Stimulated activated CD4-positive, alpha-beta T cell treated with anti-CD3 and anti-CD28 coated beads, Interleukin-2, amount 100 ng/mL, for 24 hours (primary cell): ENCODE measurements around the gene KLHL24.
"Not testable (repeated sequence)": the region's sequence is repeated elsewhere in the genome, so short reads cannot be mapped to it uniquely, and the experiment has no call there.

Experiments used
- DNase-seq, 2 donors: peaks; one replicate each; pipeline ENCODE4 v3.0.0-alpha.2; 2020

The KLHL24 gene

DNA sequence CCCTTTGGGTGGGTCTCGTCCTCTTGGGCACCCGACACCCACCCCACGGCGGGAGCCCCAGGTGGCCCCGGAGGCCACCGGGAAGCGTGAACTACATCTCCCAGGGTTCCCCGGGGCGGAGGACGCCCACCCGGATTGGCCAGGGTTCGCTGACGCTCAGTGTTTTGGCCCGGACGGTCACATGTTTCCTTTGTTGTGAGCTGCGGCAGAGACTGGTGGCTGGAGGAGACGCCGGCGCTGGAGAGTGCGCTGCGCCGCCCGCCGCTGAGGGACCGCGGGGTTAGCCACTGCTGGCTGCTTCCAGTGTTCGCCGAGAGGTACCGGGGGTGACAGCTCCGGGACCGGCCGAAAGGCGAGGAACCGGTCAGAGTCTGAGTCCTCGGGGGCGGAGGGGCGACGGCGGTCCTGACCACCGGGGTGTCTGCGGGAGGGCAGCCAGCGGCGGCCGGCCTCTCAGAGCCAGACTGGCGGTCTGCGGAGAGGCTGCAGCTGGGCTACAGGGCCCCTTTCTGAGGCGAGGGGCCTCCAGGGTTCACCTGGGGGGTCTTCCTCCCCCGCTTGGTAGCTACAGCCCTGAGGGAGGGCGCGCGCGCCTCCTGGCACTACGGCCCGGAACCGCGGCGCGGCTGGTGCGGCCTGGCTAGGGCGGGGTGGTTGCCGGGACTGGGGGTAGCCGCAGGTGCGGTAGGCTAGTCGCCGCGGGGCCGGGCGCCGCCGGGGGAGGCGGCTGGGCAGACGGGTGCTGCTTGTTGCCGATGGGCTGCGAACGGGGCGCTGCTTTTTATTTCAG is at the start of gene KLHL24:
TSS of gene KLHL24 (plus strand) at position 193 of the 790 bp plus-strand sequence. CDS start 14,734 bp downstream, outside the sequence.
- DNase-seq: peak; percentile 90 to 91

GRCh38 chr3:183586477-183586876 is 48.9 kb upstream of the KLHL24 start:
- DNase-seq: no peak

GRCh38 chr3:183587336-183587735 is 48.1 kb upstream of the KLHL24 start:
- no peak for DNase-seq

DNA sequence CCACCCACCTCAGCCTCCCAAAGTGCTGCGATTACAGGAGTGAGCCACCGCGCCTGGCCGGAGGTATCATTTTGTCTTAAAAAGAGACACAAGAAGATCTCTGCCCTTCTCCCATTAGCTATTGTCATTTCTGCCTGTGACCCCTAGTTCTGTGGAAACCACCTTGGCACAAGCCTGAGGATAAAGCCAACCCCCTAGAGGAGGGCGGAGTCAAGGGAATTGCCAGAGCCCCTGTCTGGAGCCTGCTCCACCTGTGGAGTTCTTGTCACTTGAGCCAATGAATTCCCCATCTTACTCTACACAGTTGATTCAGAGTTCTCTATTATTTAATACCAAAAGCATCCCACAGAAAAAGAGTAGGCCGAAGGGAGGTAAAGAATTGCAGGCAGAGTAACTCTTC is 45.0 kb upstream of the KLHL24 start:
- no peak for DNase-seq

GRCh38 chr3:183591881-183592521 is 43.4 kb upstream of the KLHL24 start:
- DNase-seq: no peak

DNA sequence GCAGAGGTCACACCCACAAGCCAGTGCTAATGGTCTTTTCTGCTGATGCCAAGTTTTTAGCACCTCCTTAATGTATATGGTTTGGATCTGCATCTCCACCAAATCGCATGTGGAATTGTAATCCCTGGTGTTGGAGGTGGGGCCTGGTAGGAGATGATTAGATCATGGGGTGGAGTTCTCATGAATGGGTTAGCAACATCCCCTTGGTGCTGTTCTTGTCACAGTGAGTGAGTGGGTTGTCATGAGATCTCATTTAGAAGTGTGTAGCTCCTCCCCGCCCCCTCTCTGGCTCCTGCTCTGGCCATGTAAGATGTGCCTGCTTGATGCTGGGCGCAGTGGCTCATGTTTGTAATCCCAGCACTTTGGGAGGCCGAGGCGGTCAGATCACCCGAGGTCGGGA is 42.6 kb upstream of the KLHL24 start:
- DNase-seq: no peak

- no peak for DNase-seq
These were observed 40.8 kb upstream of the KLHL24 start for GRCh38 chr3:183594636-183595035.

DNA sequence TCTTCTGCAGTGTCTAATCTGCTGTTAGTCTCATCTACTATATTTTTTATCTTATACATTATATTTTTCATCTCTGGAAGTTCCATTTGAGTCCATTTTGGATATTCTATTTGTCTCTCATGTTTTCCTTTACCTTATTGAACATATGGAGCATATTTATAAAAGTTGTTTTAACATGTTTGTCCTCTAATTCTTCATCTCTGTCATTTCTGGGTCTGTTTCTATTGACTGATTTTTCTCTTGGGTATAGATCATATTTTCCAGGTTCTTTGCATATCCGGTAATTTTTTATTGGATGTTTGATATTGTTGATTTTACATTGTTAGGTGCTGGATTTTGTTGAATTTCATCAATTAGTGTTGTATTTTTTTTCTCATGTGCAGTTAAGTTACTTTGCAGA is 37.5 kb upstream of the KLHL24 start:
- no peak for DNase-seq

DNA sequence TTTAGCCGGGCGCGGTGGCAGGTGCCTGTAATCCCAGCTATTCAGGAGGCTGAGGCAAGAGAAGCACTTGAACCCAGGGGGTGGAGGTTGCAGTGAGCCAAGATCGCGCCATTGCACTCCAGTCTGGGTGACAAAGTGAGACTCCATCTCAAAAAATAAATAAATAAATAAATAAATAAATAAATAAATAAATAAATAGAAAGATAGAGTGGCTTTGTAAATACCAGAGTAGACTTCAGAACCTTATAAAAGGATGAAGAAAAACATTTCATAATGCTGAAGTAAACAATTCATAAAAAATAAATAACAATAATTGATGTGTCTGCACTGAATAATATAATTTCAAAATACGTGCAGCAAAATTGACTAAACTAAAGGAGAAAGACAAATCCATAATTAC is 24.1 kb upstream of the KLHL24 start:
- DNase-seq: not testable (repeated sequence)

GRCh38 chr3:183613366-183614285 is 21.8 kb upstream of the KLHL24 start:
- DNase-seq: no peak

DNA sequence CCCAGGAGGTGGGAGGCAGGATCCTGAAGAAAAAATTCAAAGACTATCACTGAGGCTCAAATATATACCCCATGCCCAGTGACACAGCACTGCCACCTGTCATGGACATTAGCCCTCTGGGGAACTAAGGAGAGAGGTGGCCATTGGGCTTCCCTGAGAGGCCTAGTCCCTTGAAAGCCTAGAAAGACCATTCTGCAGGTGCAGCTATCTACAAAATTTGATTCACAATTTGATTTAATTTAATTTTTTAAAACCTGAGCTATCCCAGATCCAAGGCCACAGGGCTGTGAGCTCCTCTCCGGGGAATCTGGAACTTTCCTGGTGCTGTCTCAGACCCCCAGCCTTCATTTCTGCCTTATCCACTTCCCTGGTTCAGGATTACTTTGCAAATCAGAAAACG is 16.9 kb upstream of the KLHL24 start:
- DNase-seq: no peak

DNA sequence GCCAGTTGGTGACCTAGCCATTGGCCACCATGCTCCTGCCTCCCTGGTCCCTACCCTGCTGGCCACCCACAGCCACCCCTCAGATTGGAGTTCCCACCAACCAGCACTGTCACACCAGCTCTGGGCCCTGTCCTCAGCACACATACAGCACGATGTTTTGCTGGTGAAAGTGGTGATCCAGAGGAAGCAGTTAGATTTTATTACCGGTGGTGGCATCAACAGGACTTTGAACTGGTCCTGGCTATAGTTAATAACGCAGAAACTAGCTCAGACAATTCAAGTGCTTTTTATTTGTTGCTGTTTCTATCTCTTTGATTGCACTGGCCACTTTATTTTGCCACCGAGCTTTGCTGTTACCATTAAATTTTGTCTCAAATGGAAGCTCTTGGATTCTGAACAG is 16.4 kb upstream of the KLHL24 start:
- no peak for DNase-seq

- DNase-seq: no peak
These were observed 15.7 kb upstream of the KLHL24 start for GRCh38 chr3:183619624-183620251.

DNA sequence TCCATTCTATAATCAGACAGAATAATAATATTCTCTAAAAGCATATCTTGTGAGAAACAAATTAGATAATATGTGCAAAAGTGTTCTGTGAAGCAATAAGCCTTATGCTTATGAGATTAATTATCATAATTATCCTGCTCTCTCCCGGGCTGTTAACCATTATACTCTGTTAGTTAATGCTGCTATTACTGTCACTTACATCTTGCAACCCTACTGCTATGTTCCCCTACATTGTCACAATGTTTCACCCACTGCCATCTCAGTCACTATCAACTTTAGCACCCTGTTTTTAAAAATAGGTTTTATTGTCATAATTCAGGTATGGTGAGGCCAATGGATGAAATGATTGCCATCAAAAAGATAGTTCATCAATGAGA is 15.2 kb upstream of the KLHL24 start:
- DNase-seq: no peak

GRCh38 chr3:183622473-183622872 is 12.9 kb upstream of the KLHL24 start:
- DNase-seq: not testable (repeated sequence)

- no peak for DNase-seq
These were observed 8.4 kb upstream of the KLHL24 start for GRCh38 chr3:183626877-183627594.

DNA sequence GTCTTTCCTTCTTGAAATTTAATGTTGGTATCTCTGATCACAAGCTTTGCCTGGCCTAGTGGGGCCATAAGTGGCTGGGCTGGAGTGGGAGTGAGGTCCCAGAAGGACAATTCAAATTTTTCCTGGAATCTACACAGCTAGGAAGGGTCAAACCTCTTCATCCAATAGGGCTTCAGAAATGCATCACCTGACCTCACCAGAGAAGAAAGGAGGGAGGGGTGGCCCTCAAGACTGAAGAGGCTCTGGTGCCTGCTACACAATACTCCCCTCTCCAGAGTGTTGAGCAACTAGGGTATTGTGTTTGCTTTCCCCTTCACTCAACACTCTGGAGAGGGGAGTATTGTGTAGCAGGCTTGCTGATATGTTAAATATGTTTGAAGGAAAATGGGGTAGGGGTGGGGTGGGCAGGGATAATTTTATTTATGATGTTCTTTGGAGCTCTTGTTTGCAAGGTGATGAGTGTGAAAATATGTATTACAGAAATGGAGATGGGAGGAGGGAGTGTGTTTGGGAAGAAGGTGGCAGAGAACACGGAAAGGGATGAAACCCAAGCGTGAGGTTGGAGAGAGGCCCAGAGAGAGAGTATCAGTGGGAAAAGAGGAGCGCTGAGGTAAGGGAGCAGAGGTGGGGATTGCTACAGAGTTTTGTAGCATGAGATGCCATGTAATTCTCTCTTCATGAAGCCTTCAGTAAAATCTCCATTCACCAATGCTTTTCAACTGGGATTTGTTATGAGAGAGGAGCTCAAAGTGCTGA is 5.7 kb upstream of the KLHL24 start:
- no peak for DNase-seq

- DNase-seq: no peak
These were observed 3.7 kb upstream of the KLHL24 start for GRCh38 chr3:183631715-183632114.

- DNase-seq: not testable (repeated sequence)
These were observed 2.7 kb upstream of the KLHL24 start for GRCh38 chr3:183632725-183633124.

- DNase-seq: no peak
These were observed 716 bp upstream of the KLHL24 start for GRCh38 chr3:183634707-183635106.

DNA sequence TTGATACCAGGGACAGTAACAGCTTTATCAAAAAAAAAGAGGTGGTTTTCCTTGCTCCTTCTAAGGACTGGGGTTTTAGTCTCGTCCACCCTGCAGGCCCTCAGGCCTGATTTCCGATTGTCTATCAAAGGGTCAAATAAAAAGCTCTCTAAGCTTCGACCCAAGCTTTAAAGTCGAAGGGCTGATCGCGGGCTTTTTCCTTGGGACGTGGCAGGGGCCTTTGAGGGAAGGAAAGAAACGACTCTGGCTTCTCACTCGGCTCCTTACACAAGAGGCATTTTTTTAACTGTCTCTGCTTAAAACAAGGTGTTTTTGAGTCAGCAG is 354 bp upstream of the KLHL24 start:
- DNase-seq: no peak
